Endothelial cell of umbilical vein (primary cell): Measurements from ENCODE around the gene RALA. TPM values are rescaled to one million over a fixed set of nuclear protein-coding genes. Genes with fewer than 3 reads are reported as not detected.

ENCODE experiments used
- BruUV-seq: library from RNA; stranded (reverse); fragments of 400-500 nt; replicated peaks from 2 replicates; lab custom pipeline; 2021; lab: Mats Ljungman, UMichigan
- CTCF ChIA-PET: fragments of 300-600, 350-600 bp; sonication (Branson Sonifier 250); formaldehyde crosslinking; loops from one replicate; lab custom pipeline; 2021; ENCODE audit warnings: antibody characterized with exemption, inconsistent platforms; lab: Charles Lee
- POLR2A ChIA-PET: fragments of 300-600, 350-600 bp; sonication (Branson Sonifier 250); formaldehyde crosslinking; loops from one replicate; lab custom pipeline; 2021; ENCODE audit warnings: antibody characterized with exemption, inconsistent platforms; lab: Charles Lee
- DNase-seq: peaks from one replicate; pipeline ENCODE4 v3.0.0-alpha.2; 2011; ENCODE audit warnings: low read depth, low spot score
- FAIRE-seq: peaks from 2 replicates; lab custom pipeline; 2011; peaks lifted over from hg19 to GRCh38; lab: Jason Lieb, UNC
- H2AFZ ChIP-seq: 2 replicates; pipeline ENCODE4 v1.6.0; 2012; ENCODE audit warnings: low read depth, low read length, control low read depth, inconsistent platforms
- H3K27ac ChIP-seq: 2 replicates; pipeline ENCODE4 v1.5.1; 2011; ENCODE audit warnings: low read depth, mild to moderate bottlenecking, control low read depth, low read length, moderate library complexity; ENCODE audit not compliant: insufficient read depth
- H3K27me3 ChIP-seq, 2 experiments: 2 replicates each; pipeline versions ENCODE4 v1.6.0 to v1.6.1; 2011; ENCODE audit warnings: low read length in 2 of 2, mixed read lengths in 1 of 2; ENCODE audit not compliant: control insufficient read depth in 2 of 2, insufficient read depth in 2 of 2
- H3K36me3 ChIP-seq, 2 experiments: 2 replicates in 1 of 2; 3 replicates in 1 of 2; pipeline ENCODE4 v1.5.1; 2011; ENCODE audit warnings: low read length in 2 of 2, mild to moderate bottlenecking in 1 of 2, moderate library complexity in 1 of 2; ENCODE audit not compliant: control insufficient read depth in 2 of 2, insufficient read depth in 2 of 2; ENCODE audit errors: extremely low read depth in 1 of 2
- H3K4me1 ChIP-seq: 3 replicates; pipeline ENCODE4 v1.5.1; 2011; ENCODE audit warnings: mild to moderate bottlenecking, low read length; ENCODE audit not compliant: control insufficient read depth, insufficient read depth; ENCODE audit errors: extremely low read depth
- H3K4me2 ChIP-seq: 2 replicates; pipeline ENCODE4 v1.6.1; 2011; ENCODE audit warnings: low read length, control low read depth, mixed read lengths; ENCODE audit not compliant: insufficient read depth
- H3K4me3 ChIP-seq, 3 experiments: fragments of 200-600 bp in 1 of 3; sonication (generic), shearing (Covaris generic) in 1 of 3; replicated peaks in 1 of 3; 2 replicates each; pipeline ENCODE4 v1.5.1; 2011 to 2016; ENCODE audit warnings: control low read depth in 3 of 3, low read length in 3 of 3, mild to moderate bottlenecking in 2 of 3, inconsistent platforms in 1 of 3, low read depth in 1 of 3, moderate library complexity in 1 of 3; ENCODE audit not compliant: insufficient read depth in 1 of 3
- H3K79me2 ChIP-seq: 2 replicates; pipeline ENCODE4 v1.6.0; 2012; ENCODE audit warnings: low read length, inconsistent platforms; ENCODE audit not compliant: control insufficient read depth, insufficient read depth
- H3K9ac ChIP-seq: replicated peaks from 2 replicates; pipeline ENCODE3; 2011; ENCODE audit warnings: low read length, control low read depth; ENCODE audit not compliant: insufficient read depth; ENCODE audit errors: extremely low read depth
- H3K9me1 ChIP-seq: replicated peaks from 3 replicates; pipeline ENCODE4 v1.6.0; 2011; ENCODE audit warnings: mild to moderate bottlenecking, low read length; ENCODE audit not compliant: control insufficient read depth, insufficient read depth; ENCODE audit errors: extremely low read depth
- H3K9me3 ChIP-seq: replicated peaks from 2 replicates; pipeline ENCODE4 v1.5.1; 2012; ENCODE audit warnings: low read length, inconsistent platforms; ENCODE audit not compliant: control insufficient read depth, insufficient read depth
- H4K20me1 ChIP-seq: replicated peaks from 2 replicates; pipeline ENCODE3; 2011; ENCODE audit warnings: mild to moderate bottlenecking, low read length; ENCODE audit not compliant: control insufficient read depth, insufficient read depth; ENCODE audit errors: extremely low read depth
- EZH2 ChIP-seq: IDR thresholded peaks from 2 replicates; pipeline ENCODE4 v1.6.1; 2012; ENCODE audit warnings: borderline replicate concordance, low read depth, mild to moderate bottlenecking, moderate library complexity, low read length, inconsistent platforms; ENCODE audit not compliant: severe bottlenecking
- FOS ChIP-seq: IDR thresholded peaks from 2 replicates; pipeline ENCODE4 v1.6.1; 2011; ENCODE audit warnings: mild to moderate bottlenecking, low read length, moderate library complexity, borderline replicate concordance; ENCODE audit not compliant: insufficient read depth
- POLR2A ChIP-seq: IDR thresholded peaks from 2 replicates; pipeline ENCODE4 v1.6.1; 2012; ENCODE audit warnings: low read depth, mild to moderate bottlenecking, control low read depth, low read length
- POLR2AphosphoS5 ChIP-seq: IDR thresholded peaks from 2 replicates; pipeline ENCODE4 v1.6.1; 2012; ENCODE audit warnings: low read depth, mild to moderate bottlenecking, control low read depth, low read length, moderate library complexity; ENCODE audit not compliant: insufficient read depth
- dilution Hi-C: fragments of 300-500 bp; cut with MboI; formaldehyde crosslinking; loops from one replicate; pipeline ENCODE4 v1.15.0; 2019; ENCODE audit warnings: low sequenced_read_pairs; ENCODE audit not compliant: extremely low pct_ligation_motif_present
- intact Hi-C: fragments of 100-400 bp; cut with micrococcal nuclease; formaldehyde crosslinking; loops from one replicate; pipeline ENCODE4 v1.10.0; 2022
- polyA plus RNA-seq, 4 experiments: library from polyadenylated mRNA; depleted of rRNA in 3 of 4; stranded (reverse) in 3 of 4; unstranded in 1 of 4; fragments of >200 nt; gene quantifications; 2 replicates each; pipeline versions ENCODE4 v1.2.1 to v1.2.3, GENCODE V29; 2011 to 2012; ENCODE audit warnings: missing spikeins in 1 of 4
- total RNA-seq: library from RNA; stranded (reverse); gene quantifications from 2 replicates; pipeline ENCODE4 v1.2.3, GENCODE V29; 2021
- TF ChIP-seq, protein P1 (sequence below): IDR thresholded peaks from 2 replicates; pipeline ENCODE4 v1.6.1; 2011; ENCODE audit not compliant: insufficient read depth, insufficient read length
- TF ChIP-seq, protein P2 (sequence below), 2 donors: IDR thresholded peaks; 1 replicate in 1 of 2; 2 replicates in 1 of 2; pipeline ENCODE4 v1.5.1; 2011; ENCODE audit warnings: low read length in 2 of 2, mild to moderate bottlenecking in 2 of 2, moderate library complexity in 2 of 2, control low read depth in 1 of 2, inconsistent platforms in 1 of 2, low read depth in 1 of 2; ENCODE audit not compliant: insufficient read depth in 1 of 2; ENCODE audit errors: extremely low read depth in 1 of 2

RALA gene
- total and polyA plus RNA-seq, 2 donors (not counting 3 experiments of a cell fraction or from before 2014, with no cell fraction given), result 91.1 to 191 TPM

DNA sequence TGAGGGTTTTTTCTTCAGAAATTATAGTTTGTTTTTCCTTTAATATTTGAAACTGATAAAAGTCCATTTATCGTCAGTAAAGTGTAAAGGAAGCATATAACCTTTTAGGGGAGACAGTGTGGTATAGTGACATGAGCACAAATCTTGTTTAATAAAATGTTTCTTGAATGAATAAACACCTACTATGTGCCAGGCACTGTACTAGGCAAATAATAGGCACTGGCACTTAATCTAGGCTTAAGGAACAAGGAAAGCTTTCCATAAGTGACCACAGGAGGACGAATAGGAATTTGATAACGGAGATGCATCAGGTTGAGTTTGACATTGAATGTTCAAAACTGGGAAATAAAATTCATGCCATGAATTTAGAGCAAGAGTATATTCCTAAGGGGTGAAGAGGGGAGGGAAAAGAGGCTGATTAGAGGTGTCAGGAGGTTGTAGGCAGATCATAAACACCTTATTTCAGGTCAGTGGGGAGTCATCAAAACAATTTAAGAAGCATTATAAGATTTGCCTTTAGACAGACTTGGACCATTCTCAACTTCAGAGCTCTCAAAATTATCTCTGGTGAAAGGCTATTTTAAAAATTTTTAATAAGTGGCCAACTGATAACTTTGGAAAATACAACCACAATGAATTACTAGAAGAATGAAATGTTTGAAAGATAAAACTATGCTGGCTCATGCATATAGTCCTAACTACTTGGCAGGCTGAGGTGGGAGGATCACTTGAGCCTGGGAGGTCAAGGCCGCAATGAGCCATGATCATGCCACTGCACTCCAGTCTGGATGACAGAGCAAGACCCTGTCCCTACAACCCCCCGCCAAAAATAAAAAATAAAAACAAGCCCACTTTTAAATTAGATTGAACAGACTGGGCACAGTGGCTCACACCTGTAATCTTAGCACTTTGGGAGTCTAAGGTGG lies 22.4 kb downstream of the RALA start:
- Histone ChIP-seq H3K36me3 (peaks cover 0 to 5% of the 10 kb centered on the region in 2 experiments), H3K4me3 (no peak overlapping the region), H3K4me1 (peaks cover 27% of the 10 kb centered on the region), H3K27ac (no peak overlapping the region), H3K27me3 (no peaks in the 10 kb centered on the region), H3K9me1 (no peaks in the 10 kb centered on the region), H4K20me1 (peaks cover 36% of the 10 kb centered on the region), H3K79me2 (peaks cover 100% of the 10 kb centered on the region), H3K9ac (no peak overlapping the region), H3K9me3 (no peaks in the 10 kb centered on the region), H3K4me2 (no peak overlapping the region), H2AFZ (no peak overlapping the region)
- CTCF ChIA-PET, result interaction anchor here (3.0 kb wide), 1 partner anchor 65 kb away, joined by 10 read pairs; no protein-coding TSS in a partner anchor
- FAIRE-seq (no peak), DNase-seq (no peak)
- TF ChIP-seq, protein P1, sequence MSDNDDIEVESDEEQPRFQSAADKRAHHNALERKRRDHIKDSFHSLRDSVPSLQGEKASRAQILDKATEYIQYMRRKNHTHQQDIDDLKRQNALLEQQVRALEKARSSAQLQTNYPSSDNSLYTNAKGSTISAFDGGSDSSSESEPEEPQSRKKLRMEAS, result no peak
- TF ChIP-seq, protein P2, sequence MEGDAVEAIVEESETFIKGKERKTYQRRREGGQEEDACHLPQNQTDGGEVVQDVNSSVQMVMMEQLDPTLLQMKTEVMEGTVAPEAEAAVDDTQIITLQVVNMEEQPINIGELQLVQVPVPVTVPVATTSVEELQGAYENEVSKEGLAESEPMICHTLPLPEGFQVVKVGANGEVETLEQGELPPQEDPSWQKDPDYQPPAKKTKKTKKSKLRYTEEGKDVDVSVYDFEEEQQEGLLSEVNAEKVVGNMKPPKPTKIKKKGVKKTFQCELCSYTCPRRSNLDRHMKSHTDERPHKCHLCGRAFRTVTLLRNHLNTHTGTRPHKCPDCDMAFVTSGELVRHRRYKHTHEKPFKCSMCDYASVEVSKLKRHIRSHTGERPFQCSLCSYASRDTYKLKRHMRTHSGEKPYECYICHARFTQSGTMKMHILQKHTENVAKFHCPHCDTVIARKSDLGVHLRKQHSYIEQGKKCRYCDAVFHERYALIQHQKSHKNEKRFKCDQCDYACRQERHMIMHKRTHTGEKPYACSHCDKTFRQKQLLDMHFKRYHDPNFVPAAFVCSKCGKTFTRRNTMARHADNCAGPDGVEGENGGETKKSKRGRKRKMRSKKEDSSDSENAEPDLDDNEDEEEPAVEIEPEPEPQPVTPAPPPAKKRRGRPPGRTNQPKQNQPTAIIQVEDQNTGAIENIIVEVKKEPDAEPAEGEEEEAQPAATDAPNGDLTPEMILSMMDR (IDR thresholded peaks at IDR 0.05; ENCODE audit: extremely low read depth in 1 of 2, insufficient read depth in 1 of 2, low read depth in 1 of 2, low read length in 2 of 2), result no peak
- TF ChIP-seq EZH2, result no peak
- no peak for TF ChIP-seq FOS
- TF ChIP-seq POLR2A, result no peak
- no peak for TF ChIP-seq POLR2AphosphoS5
- dilution Hi-C loops (no loop called here), intact Hi-C loops (no loop called here)
- BruUV-seq, result no TSS peak
- POLR2A ChIA-PET, result no interaction called here
